ENCODE measurements around the gene DCANP1. TPM values are rescaled to one million over a fixed set of nuclear protein-coding genes. Genes with fewer than 3 reads are reported as not detected.
A peak's percentile ranks its signal among the peaks of the same experiment; 100 is the strongest.

DCANP1 gene
- total and polyA plus RNA-seq, 4 donors = 0.09 to 0.51 (median 0.28) TPM

DNA sequence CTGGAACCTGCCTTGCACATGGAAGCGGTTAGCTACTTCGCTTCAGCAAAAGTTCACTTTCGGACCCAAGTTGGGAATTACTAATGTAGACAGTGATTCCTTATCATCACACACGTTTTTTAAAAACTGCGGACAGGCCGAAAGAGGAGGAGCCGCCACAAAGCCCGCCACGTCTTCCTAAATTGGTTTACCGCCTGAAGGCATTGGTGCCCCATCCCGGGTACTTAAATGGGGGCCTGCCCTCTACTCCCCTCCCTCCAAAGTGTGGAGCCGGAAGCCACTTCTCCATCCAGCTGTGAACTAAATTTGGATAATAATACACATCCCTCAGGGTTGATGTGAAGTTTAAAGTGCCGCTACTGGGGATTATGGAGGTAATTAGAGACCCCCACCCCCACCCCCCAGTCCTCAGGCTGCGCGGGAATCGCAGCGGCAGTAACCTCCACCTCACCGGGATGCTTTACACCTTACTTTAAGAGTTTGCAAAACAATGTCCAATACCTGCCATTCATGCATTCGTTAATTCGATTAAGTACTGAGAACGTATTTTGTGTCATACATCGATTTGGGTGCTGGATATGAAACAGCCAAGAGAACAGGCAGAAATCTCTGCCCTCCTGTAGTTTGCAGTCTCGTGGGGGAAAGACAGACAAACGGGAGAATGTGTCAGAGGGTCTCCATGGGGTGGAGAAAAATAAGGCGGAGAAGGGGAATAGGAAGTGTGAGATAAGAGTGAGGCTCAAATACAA is 47.2 kb downstream of the DCANP1 start:
- WGBS, 2 donors = 23 to 37% methylated on average over 25 of the region's 25 CpGs
- H3K9ac ChIP-seq (ENCODE audit: insufficient read depth in 1 of 2, low read length in 2 of 2) = peak overlapping the region; percentile 85 to 96
- no peak for ATAC-seq (ENCODE audit: insufficient read depth, low FRiP score)
- TF ChIP-seq, protein P1, sequence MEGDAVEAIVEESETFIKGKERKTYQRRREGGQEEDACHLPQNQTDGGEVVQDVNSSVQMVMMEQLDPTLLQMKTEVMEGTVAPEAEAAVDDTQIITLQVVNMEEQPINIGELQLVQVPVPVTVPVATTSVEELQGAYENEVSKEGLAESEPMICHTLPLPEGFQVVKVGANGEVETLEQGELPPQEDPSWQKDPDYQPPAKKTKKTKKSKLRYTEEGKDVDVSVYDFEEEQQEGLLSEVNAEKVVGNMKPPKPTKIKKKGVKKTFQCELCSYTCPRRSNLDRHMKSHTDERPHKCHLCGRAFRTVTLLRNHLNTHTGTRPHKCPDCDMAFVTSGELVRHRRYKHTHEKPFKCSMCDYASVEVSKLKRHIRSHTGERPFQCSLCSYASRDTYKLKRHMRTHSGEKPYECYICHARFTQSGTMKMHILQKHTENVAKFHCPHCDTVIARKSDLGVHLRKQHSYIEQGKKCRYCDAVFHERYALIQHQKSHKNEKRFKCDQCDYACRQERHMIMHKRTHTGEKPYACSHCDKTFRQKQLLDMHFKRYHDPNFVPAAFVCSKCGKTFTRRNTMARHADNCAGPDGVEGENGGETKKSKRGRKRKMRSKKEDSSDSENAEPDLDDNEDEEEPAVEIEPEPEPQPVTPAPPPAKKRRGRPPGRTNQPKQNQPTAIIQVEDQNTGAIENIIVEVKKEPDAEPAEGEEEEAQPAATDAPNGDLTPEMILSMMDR (IDR thresholded peaks at IDR 0.05; ENCODE audit: control extremely low read depth, extremely low read depth) = no peak
- H3K27me3 ChIP-seq (ENCODE audit: control insufficient read depth in 3 of 3, insufficient read depth in 3 of 3, low read length in 2 of 3) = no peaks in the 10 kb centered on the region
- H3K9me3 ChIP-seq (ENCODE audit: control insufficient read depth in 4 of 4, insufficient read depth in 3 of 4, low read length in 3 of 4) = no peaks in the 10 kb centered on the region
- no peaks in the 10 kb centered on the region for H3K36me3 ChIP-seq (ENCODE audit: control insufficient read depth in 4 of 4, insufficient read depth in 4 of 4, low read length in 4 of 4)
- H3K4me1 ChIP-seq (ENCODE audit: control insufficient read depth in 5 of 5, insufficient read depth in 5 of 5, low read length in 5 of 5) = peaks cover 10 to 46% (median 28%) of the 10 kb centered on the region in 5 donors
- DNase-seq = peak; percentile 40 to 62 (median 53)
- peak overlapping the region; percentile 87 to 93 for H3K27ac ChIP-seq (ENCODE audit: low read depth in 1 of 2, low read length in 1 of 2)
- peak overlapping the region; percentile 95 for H3K4me3 ChIP-seq

DNA sequence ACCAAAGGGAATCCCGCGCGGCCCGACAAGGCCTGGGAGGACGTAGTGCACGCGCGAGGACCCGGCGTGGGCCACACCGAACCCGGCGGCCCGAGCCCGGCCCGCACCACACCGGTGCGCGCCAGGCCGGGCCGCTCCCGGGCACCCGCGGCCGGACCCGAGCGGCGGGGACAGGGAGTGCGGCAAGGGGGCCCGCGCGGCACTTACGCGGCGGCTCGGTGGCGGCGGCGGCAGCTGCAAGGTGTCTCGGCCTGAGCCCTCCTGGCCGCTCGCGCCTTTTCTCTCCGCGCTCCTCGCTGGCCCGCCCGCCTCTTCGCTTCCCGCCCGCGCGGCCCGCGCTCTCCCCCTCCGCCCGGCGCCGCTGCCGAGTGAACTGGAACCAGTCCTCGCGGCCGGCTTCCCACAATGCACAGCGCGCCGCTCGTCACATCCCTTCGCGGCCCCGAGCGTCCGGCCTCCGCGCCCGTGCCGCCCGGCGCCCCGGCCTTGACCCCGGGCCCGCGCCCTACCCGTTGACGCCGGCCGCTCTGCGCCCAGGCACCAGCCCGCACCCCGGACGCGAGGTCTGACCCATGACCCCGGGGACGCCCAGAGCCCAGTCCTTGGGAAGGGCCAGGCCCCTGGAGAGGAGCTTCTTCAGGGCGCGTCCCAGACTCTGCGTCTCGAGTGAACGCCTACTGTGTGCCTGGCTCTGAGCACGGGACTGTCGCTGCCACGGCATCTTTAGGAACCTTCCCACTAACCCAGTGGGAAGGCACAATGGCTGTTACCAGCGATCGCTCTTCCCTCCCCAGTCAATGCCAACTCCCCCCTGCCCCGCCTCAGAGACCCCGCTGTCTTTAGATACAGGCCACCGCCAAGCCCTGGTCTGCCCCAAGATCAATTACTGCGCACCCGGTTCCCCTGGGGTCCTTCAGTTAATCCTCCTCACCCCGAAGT is 48.0 kb downstream of the DCANP1 start, which contains the start of gene MACROH2A1:
Gene MACROH2A1 (minus strand): TSS at position 377 of the 939 bp plus-strand sequence. CDS start 10,138 bp downstream, outside the sequence.
- 1 to 2% methylated on average over 50 to 109 of the region's 109 CpGs for WGBS, 2 donors
- Histone ChIP-seq H3K4me1 (ENCODE audit: control insufficient read depth in 5 of 5, insufficient read depth in 5 of 5, low read length in 5 of 5) (peaks cover 16 to 51% (median 29%) of the 10 kb centered on the region in 5 donors), H3K27me3 (ENCODE audit: control insufficient read depth in 3 of 3, insufficient read depth in 3 of 3, low read length in 2 of 3) (no peaks in the 10 kb centered on the region), H3K27ac (ENCODE audit: low read depth in 1 of 2, low read length in 1 of 2) (peak within 1 kb of the TSS; percentile 87 to 93), H3K9me3 (ENCODE audit: control insufficient read depth in 4 of 4, insufficient read depth in 3 of 4, low read length in 3 of 4) (no peaks in the 10 kb centered on the region), H3K4me3 (peak within 1 kb of the TSS; percentile 95), H3K9ac (ENCODE audit: insufficient read depth in 1 of 2, low read length in 2 of 2) (peak within 1 kb of the TSS; percentile 85 to 96), H3K36me3 (ENCODE audit: control insufficient read depth in 4 of 4, insufficient read depth in 4 of 4, low read length in 4 of 4) (no peaks in the 10 kb centered on the region)
- DNase-seq (peak; percentile 88 to 92 (median 90)), ATAC-seq (ENCODE audit: insufficient read depth, low FRiP score) (peak; percentile 96)
- TF ChIP-seq, protein P1 (IDR thresholded peaks at IDR 0.05; ENCODE audit: control extremely low read depth, extremely low read depth) = no peak

DNA sequence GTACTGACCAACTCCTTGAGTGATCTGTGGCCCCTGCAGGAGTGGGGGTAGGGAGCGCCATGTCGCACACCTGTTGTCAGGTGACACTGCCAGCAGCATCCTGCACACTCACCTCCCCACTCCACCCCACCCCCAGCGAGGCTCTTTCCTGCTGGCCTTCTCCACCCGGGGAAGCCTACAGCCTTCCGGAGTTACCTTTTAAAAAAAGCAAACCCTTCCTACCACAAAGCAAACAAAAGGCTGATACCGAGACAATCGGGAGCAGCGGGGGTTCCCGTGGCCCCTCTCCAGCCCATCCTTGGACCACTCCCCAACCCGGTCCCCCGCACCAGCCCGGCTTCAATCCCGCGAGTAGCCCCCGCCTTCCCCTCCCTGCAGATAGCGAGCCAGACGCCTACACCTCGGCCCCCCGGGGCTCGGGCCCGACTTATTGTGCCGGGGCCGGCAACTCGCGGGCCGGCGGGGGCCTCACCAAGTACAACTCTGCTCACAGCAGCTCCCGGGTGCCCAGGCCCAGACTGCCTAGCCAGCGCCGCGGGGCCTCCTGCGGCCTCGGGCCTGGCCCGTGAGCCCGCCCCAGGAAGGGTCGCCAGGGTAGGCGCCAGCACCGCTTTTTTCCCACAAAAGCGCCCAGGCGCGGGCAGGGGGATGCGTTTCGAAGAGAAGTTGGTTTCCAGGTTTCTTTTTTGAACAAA is 48.8 kb downstream of the DCANP1 start:
- Histone ChIP-seq H3K4me1 (ENCODE audit: control insufficient read depth in 5 of 5, insufficient read depth in 5 of 5, low read length in 5 of 5) (peaks cover 23 to 56% (median 30%) of the 10 kb centered on the region in 5 donors), H3K9ac (ENCODE audit: insufficient read depth in 1 of 2, low read length in 2 of 2) (peak overlapping the region; percentile 79 to 82), H3K36me3 (ENCODE audit: control insufficient read depth in 4 of 4, insufficient read depth in 4 of 4, low read length in 4 of 4) (peaks cover 0 to 3% (median 1%) of the 10 kb centered on the region in 4 donors), H3K27ac (ENCODE audit: low read depth in 1 of 2, low read length in 1 of 2) (peak overlapping the region; percentile 87 to 93), H3K27me3 (ENCODE audit: control insufficient read depth in 3 of 3, insufficient read depth in 3 of 3, low read length in 2 of 3) (no peaks in the 10 kb centered on the region), H3K9me3 (ENCODE audit: control insufficient read depth in 4 of 4, insufficient read depth in 3 of 4, low read length in 3 of 4) (no peaks in the 10 kb centered on the region), H3K4me3 (peak overlapping the region; percentile 95)
- no peak for ATAC-seq (ENCODE audit: insufficient read depth, low FRiP score)
- DNase-seq = peak; percentile 24 to 49 (median 42)
- TF ChIP-seq, protein P1 (IDR thresholded peaks at IDR 0.05; ENCODE audit: control extremely low read depth, extremely low read depth) = no peak
- 0 to 1% methylated on average over 40 to 43 of the region's 43 CpGs for WGBS, 2 donors

All from lung (tissue), 12 donors.